Measurements from ENCODE around the gene NGDN.

NGDN gene

DNA sequence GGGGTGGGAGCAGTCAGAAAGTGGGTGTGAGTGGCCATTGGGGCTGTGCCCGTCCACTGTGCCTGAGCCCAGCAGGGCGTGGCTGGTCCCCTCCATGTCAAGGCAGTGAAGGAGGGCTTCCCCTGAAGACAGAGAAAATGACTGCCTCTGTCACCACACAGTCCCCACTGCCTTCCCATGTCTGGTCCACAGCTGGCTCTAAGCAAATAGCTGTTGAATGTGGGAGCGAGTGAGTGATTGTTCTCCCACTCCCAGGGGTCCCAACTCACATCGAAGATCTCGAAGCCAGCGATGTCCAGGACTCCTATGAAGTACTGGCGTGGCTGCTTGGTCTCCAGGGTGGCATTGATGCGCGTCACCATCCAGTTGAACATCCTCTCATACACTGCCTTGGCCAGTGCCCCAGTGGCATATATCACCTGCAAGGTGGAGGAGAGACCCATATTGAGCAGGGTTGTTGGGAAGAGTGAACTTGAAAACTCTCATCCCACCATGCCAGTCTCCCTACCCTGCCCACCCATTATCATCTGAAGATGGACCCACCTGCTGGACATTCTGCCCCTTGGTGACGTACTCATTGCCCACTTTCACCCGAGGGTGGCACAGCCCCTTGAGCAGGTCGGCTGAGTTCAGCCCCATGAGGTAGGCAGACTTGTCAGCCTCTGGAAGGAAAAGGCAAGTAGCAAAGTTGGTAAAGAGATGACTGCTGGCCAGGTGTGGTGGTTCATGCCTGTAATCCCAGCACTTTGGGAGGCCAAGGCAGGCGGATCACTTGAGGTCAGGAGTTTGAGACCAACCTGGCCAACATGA is 40.6 kb upstream of the NGDN start:
- no peak for TF ChIP-seq SIN3A (IDR thresholded peaks at IDR 0.05; ENCODE audit: borderline replicate concordance, insufficient read depth, low read length)
- TF ChIP-seq POLR2AphosphoS5 (IDR thresholded peaks at IDR 0.05; ENCODE audit: low read depth, low read length): no peak
- TF ChIP-seq, protein P1, sequence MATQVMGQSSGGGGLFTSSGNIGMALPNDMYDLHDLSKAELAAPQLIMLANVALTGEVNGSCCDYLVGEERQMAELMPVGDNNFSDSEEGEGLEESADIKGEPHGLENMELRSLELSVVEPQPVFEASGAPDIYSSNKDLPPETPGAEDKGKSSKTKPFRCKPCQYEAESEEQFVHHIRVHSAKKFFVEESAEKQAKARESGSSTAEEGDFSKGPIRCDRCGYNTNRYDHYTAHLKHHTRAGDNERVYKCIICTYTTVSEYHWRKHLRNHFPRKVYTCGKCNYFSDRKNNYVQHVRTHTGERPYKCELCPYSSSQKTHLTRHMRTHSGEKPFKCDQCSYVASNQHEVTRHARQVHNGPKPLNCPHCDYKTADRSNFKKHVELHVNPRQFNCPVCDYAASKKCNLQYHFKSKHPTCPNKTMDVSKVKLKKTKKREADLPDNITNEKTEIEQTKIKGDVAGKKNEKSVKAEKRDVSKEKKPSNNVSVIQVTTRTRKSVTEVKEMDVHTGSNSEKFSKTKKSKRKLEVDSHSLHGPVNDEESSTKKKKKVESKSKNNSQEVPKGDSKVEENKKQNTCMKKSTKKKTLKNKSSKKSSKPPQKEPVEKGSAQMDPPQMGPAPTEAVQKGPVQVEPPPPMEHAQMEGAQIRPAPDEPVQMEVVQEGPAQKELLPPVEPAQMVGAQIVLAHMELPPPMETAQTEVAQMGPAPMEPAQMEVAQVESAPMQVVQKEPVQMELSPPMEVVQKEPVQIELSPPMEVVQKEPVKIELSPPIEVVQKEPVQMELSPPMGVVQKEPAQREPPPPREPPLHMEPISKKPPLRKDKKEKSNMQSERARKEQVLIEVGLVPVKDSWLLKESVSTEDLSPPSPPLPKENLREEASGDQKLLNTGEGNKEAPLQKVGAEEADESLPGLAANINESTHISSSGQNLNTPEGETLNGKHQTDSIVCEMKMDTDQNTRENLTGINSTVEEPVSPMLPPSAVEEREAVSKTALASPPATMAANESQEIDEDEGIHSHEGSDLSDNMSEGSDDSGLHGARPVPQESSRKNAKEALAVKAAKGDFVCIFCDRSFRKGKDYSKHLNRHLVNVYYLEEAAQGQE (IDR thresholded peaks at IDR 0.05; ENCODE audit: insufficient read depth in 1 of 2, low read depth in 2 of 2, low read length in 2 of 2): no peak
- no peak for TF ChIP-seq FOXP2 (optimal IDR thresholded peaks at IDR 0.05; ENCODE audit: borderline replicate concordance, extremely low read depth, extremely low read length, insufficient read depth)
- TF ChIP-seq TAF1 (IDR thresholded peaks at IDR 0.05; ENCODE audit: borderline replicate concordance, insufficient read depth, low read length): no peak

DNA sequence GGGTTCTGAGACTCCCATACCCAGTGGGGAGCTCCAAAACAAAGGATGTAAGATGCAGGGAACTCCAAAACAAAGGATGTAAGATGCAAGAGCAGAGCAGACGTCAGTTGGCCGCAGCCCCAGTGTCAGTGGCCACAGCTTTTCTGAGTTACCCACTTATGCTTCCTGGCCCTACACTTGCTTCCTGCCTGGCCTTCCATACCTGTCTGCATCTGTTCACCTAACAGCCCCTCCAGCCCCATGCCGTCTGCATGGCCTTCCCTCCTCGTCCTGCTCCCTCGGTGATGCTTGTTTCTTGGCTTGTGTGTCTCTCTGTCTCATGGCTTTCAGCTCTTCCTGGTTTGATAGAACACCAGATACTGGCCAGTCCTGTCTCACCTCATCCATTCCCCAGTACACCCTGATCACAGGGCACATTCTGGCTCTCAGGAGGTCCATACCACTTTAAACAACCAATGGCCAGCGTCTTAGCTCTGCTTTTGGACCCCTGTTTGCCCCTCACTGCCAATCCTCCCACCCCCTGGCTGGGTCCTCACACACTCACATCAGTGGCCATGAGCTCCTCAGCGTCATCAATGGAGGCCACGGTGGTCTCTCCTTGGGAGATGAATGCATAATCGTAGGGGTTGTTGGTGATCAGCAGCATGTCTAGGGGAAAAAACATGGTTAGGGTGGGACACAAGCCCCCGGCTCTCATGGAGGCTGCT is 39.3 kb upstream of the NGDN start:
- TF ChIP-seq, protein P1 (IDR thresholded peaks at IDR 0.05; ENCODE audit: insufficient read depth in 1 of 2, low read depth in 2 of 2, low read length in 2 of 2): no peak
- TF ChIP-seq SIN3A (IDR thresholded peaks at IDR 0.05; ENCODE audit: borderline replicate concordance, insufficient read depth, low read length): no peak
- no peak for TF ChIP-seq TAF1 (IDR thresholded peaks at IDR 0.05; ENCODE audit: borderline replicate concordance, insufficient read depth, low read length)
- TF ChIP-seq POLR2AphosphoS5 (IDR thresholded peaks at IDR 0.05; ENCODE audit: low read depth, low read length): no peak
- no peak for TF ChIP-seq FOXP2 (optimal IDR thresholded peaks at IDR 0.05; ENCODE audit: borderline replicate concordance, extremely low read depth, extremely low read length, insufficient read depth)

DNA sequence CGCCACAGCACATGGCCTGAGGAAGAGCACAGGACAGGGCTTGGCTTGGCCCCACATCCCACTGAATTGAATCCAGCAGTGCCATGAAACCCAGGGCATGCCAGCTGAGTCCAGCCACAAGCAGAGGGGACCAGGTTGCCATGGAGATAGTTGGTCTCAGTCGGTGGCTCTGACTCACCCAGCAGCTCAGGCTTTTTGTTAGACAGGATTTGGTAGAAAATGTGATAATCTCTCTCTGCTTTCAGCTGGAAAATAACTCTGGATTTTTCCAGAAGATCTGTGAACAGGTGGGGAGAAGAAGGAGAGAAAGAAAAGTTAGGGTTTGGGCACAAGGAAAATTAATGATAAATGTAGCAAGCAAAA is 38.8 kb upstream of the NGDN start:
- TF ChIP-seq SIN3A (IDR thresholded peaks at IDR 0.05; ENCODE audit: borderline replicate concordance, insufficient read depth, low read length): no peak
- TF ChIP-seq, protein P1 (IDR thresholded peaks at IDR 0.05; ENCODE audit: insufficient read depth in 1 of 2, low read depth in 2 of 2, low read length in 2 of 2): no peak
- no peak for TF ChIP-seq TAF1 (IDR thresholded peaks at IDR 0.05; ENCODE audit: borderline replicate concordance, insufficient read depth, low read length)
- TF ChIP-seq POLR2AphosphoS5 (IDR thresholded peaks at IDR 0.05; ENCODE audit: low read depth, low read length): no peak
- TF ChIP-seq FOXP2 (optimal IDR thresholded peaks at IDR 0.05; ENCODE audit: borderline replicate concordance, extremely low read depth, extremely low read length, insufficient read depth): no peak

DNA sequence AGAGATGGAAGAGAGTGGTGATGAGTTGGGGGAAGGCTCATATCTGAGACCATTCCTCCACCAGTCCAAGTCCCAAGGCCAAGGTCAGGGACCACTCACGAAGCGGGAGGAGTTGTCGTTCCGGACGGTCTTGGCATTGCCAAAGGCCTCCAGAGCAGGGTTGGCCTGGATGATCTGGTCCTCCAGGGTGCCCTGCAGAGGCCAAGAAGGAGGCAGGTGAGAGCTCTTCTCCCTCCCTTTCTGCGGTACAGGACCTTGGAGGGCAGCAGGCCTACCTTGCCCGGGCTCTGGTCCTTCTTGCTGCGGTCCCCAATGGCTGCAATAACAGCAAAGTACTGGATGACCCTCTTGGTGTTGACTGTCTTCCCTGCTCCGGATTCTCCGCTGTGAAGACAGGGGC is 38.0 kb upstream of the NGDN start:
- TF ChIP-seq FOXP2 (optimal IDR thresholded peaks at IDR 0.05; ENCODE audit: borderline replicate concordance, extremely low read depth, extremely low read length, insufficient read depth): no peak
- no peak for TF ChIP-seq POLR2AphosphoS5 (IDR thresholded peaks at IDR 0.05; ENCODE audit: low read depth, low read length)
- TF ChIP-seq TAF1 (IDR thresholded peaks at IDR 0.05; ENCODE audit: borderline replicate concordance, insufficient read depth, low read length): no peak
- TF ChIP-seq, protein P1 (IDR thresholded peaks at IDR 0.05; ENCODE audit: insufficient read depth in 1 of 2, low read depth in 2 of 2, low read length in 2 of 2): no peak
- TF ChIP-seq SIN3A (IDR thresholded peaks at IDR 0.05; ENCODE audit: borderline replicate concordance, insufficient read depth, low read length): no peak

Data from PFSK-1 (cell line).